NCI-H2171 (cell line): ENCODE results near the gene PTPN2.

Experiments used
- DNase-seq: peaks from one replicate; lab custom pipeline; 2025; lab: John Stamatoyannopoulos, UW

PTPN2 gene

GRCh38 chr18:12745095-12745795 is 138.8 kb downstream of the PTPN2 start:
- DNase-seq: no peak

GRCh38 chr18:12744103-12744502 is 139.9 kb downstream of the PTPN2 start:
- DNase-seq: peak; percentile 24

GRCh38 chr18:12742453-12742852 is 141.6 kb downstream of the PTPN2 start:
- no peak for DNase-seq
